GM21717 (cell line): ENCODE data around the gene TGFBRAP1.
"Not testable (repeated sequence)": the region's sequence is repeated elsewhere in the genome, so short reads cannot be mapped to it uniquely, and the experiment has no call there.

Experiments
- ATAC-seq: cut with Tn5 transposase; IDR thresholded peaks from one replicate; pipeline ENCODE4 v1.9.1; 2021; ENCODE audit warnings: mild to moderate bottlenecking, moderate library complexity; ENCODE audit not compliant: unreplicated experiment

TGFBRAP1 gene

GRCh38 chr2:105361102-105361889, 31.8 kb upstream of the TGFBRAP1 start:
- no peak for ATAC-seq

- ATAC-seq = no peak
Observed at GRCh38 chr2:105358593-105358992, 29.1 kb upstream of the TGFBRAP1 start.

- no peak for ATAC-seq
Observed at GRCh38 chr2:105357122-105357521, 27.6 kb upstream of the TGFBRAP1 start.

GRCh38 chr2:105344704-105345345, 15.3 kb upstream of the TGFBRAP1 start:
- no peak for ATAC-seq

GRCh38 chr2:105339414-105339813, 9.9 kb upstream of the TGFBRAP1 start:
- no peak for ATAC-seq

GRCh38 chr2:105338020-105338385, 8.5 kb upstream of the TGFBRAP1 start:
- peak; percentile 11 for ATAC-seq

GRCh38 chr2:105337122-105338019, 7.8 kb upstream of the TGFBRAP1 start, which contains the start of gene C2orf49:
Gene C2orf49, plus strand, starts transcription at chr2:105337540. Its CDS starts 48 bp downstream, at chr2:105337588.
- peak; percentile 90 for ATAC-seq

- ATAC-seq = no peak
Observed at GRCh38 chr2:105336786-105337121, 7.2 kb upstream of the TGFBRAP1 start.

GRCh38 chr2:105335469-105335868, 5.9 kb upstream of the TGFBRAP1 start:
- no peak for ATAC-seq

- no peak for ATAC-seq
Observed at GRCh38 chr2:105334211-105334610, 4.7 kb upstream of the TGFBRAP1 start.

GRCh38 chr2:105330681-105331375, 1.3 kb upstream of the TGFBRAP1 start:
- ATAC-seq = no peak

- ATAC-seq = peak; percentile 11
Observed at GRCh38 chr2:105329197-105329554, 359 bp downstream of the TGFBRAP1 start.

- no peak for ATAC-seq
Observed at GRCh38 chr2:105328281-105329196, 996 bp downstream of the TGFBRAP1 start.

- no peak for ATAC-seq
Observed at GRCh38 chr2:105327690-105328089, 1.8 kb downstream of the TGFBRAP1 start.

- ATAC-seq = not testable (repeated sequence)
Observed at GRCh38 chr2:105327271-105327670, 2.3 kb downstream of the TGFBRAP1 start.

GRCh38 chr2:105325389-105325963, 4.1 kb downstream of the TGFBRAP1 start:
- ATAC-seq = no peak

GRCh38 chr2:105324732-105325131, 4.8 kb downstream of the TGFBRAP1 start:
- ATAC-seq = no peak

- no peak for ATAC-seq
Observed at GRCh38 chr2:105324101-105324500, 5.4 kb downstream of the TGFBRAP1 start.

- no peak for ATAC-seq
Observed at GRCh38 chr2:105323111-105323510, 6.4 kb downstream of the TGFBRAP1 start.
